Naive thymus-derived CD4-positive, alpha-beta T cell (primary cell): ENCODE measurements around the gene ALDH1A2. TPM values are rescaled to one million over a fixed set of nuclear protein-coding genes. Genes with fewer than 3 reads are reported as not detected.

Source experiments
- ATAC-seq: fragments of 150-1000 bp; cut with Tn5 transposase; 2 replicates; pipeline ENCODE4 v1.10.0; 2021; ENCODE audit warnings: mild to moderate bottlenecking, moderate library complexity
- CTCF ChIA-PET: fragments of 350-600 bp; sonication (Branson Sonifier 250); formaldehyde crosslinking; loops from one replicate; lab custom pipeline; 2021; ENCODE audit warnings: antibody characterized with exemption; lab: Charles Lee
- POLR2A ChIA-PET: fragments of 350-600 bp; sonication (Branson Sonifier 250); formaldehyde crosslinking; loops from one replicate; lab custom pipeline; 2021; ENCODE audit warnings: antibody characterized with exemption, inconsistent platforms; lab: Charles Lee
- DNase-seq, 9 donors: peaks; one replicate each; pipeline versions ENCODE4 v3.0.0 to v3.0.0-alpha.2; 2020 to 2022; ENCODE audit warnings: mixed read lengths in 1 of 9
- H3K27ac ChIP-seq: one replicate; pipeline ENCODE4 v1.7.0; 2013; ENCODE audit warnings: mild to moderate bottlenecking, low read depth, low read length, moderate library complexity
- H3K27me3 ChIP-seq, 2 donors: one replicate each; pipeline ENCODE4 v1.7.0; 2013; ENCODE audit warnings: low read length in 2 of 2, mild to moderate bottlenecking in 2 of 2, moderate library complexity in 2 of 2; ENCODE audit not compliant: control insufficient read depth in 2 of 2, insufficient read depth in 2 of 2
- H3K36me3 ChIP-seq, 3 experiments: 1 replicate in 2 of 3; 2 replicates in 1 of 3; pipeline ENCODE4 v1.7.0; 2013; ENCODE audit warnings: low read length in 3 of 3, mild to moderate bottlenecking in 3 of 3, moderate library complexity in 1 of 3; ENCODE audit not compliant: insufficient read depth in 3 of 3, control insufficient read depth in 2 of 3
- H3K4me1 ChIP-seq, 2 donors: one replicate each; pipeline ENCODE4 v1.7.0; 2013; ENCODE audit warnings: low read length in 2 of 2, mild to moderate bottlenecking in 2 of 2, moderate library complexity in 1 of 2; ENCODE audit not compliant: control insufficient read depth in 2 of 2, insufficient read depth in 2 of 2
- H3K4me3 ChIP-seq: 2 replicates; pipeline ENCODE4 v1.7.0; 2013; ENCODE audit warnings: mild to moderate bottlenecking, low read length
- H3K9me3 ChIP-seq, 3 experiments: 1 replicate in 2 of 3; 2 replicates in 1 of 3; pipeline ENCODE4 v1.7.0; 2013; ENCODE audit warnings: low read length in 3 of 3; ENCODE audit not compliant: control insufficient read depth in 2 of 3
- H3K27ac Mint-ChIP-seq, 9 donors: one replicate each; pipeline ENCODE4 v1.8.0; 2020 to 2022; ENCODE audit warnings: mixed read lengths in 9 of 9, mild to moderate bottlenecking in 8 of 9, moderate library complexity in 5 of 9, inconsistent platforms in 2 of 9
- H3K27me3 Mint-ChIP-seq, 5 donors: one replicate each; pipeline ENCODE4 v1.8.0; 2021 to 2022; ENCODE audit warnings: mixed read lengths in 5 of 5, mild to moderate bottlenecking in 1 of 5
- H3K36me3 Mint-ChIP-seq, 5 donors: one replicate each; pipeline ENCODE4 v1.8.0; 2020 to 2022; ENCODE audit warnings: mixed read lengths in 5 of 5, mild to moderate bottlenecking in 3 of 5, inconsistent platforms in 1 of 5
- H3K4me1 Mint-ChIP-seq, 7 donors: one replicate each; pipeline ENCODE4 v1.8.0; 2020 to 2022; ENCODE audit warnings: mixed read lengths in 7 of 7, mild to moderate bottlenecking in 3 of 7, inconsistent platforms in 1 of 7
- H3K4me3 Mint-ChIP-seq, 10 donors: one replicate each; pipeline ENCODE4 v1.8.0; 2020 to 2022; ENCODE audit warnings: mild to moderate bottlenecking in 10 of 10, mixed read lengths in 10 of 10, moderate library complexity in 6 of 10, inconsistent platforms in 2 of 10
- H3K9me3 Mint-ChIP-seq, 11 donors: one replicate each; pipeline ENCODE4 v1.8.0; 2020 to 2022; ENCODE audit warnings: mixed read lengths in 11 of 11, mild to moderate bottlenecking in 4 of 11, inconsistent platforms in 1 of 11, moderate library complexity in 1 of 11
- intact Hi-C, 2 donors: fragments of 100-400 bp; cut with micrococcal nuclease; formaldehyde crosslinking; loops; one replicate each; pipeline ENCODE4 v1.15.1; 2023
- polyA plus RNA-seq, 2 donors: library from polyadenylated mRNA; unstranded; fragments of 300-500 nt; fragmentation: Illumina TruSeq; gene quantifications; one replicate each; pipeline ENCODE4 v1.2.3, GENCODE V29; 2021
- total RNA-seq, 6 experiments: library from RNA in 5 of 6; stranded (reverse) in 5 of 6; gene quantifications; 1 replicate in 5 of 6; 2 replicates in 1 of 6; pipeline ENCODE4 v1.2.3 and lab custom pipeline; 2021 to 2026

ALDH1A2 gene
- total and polyA plus RNA-seq, 7 experiments from 2014 or later, result 1.7 TPM; not detected in 6

DNA sequence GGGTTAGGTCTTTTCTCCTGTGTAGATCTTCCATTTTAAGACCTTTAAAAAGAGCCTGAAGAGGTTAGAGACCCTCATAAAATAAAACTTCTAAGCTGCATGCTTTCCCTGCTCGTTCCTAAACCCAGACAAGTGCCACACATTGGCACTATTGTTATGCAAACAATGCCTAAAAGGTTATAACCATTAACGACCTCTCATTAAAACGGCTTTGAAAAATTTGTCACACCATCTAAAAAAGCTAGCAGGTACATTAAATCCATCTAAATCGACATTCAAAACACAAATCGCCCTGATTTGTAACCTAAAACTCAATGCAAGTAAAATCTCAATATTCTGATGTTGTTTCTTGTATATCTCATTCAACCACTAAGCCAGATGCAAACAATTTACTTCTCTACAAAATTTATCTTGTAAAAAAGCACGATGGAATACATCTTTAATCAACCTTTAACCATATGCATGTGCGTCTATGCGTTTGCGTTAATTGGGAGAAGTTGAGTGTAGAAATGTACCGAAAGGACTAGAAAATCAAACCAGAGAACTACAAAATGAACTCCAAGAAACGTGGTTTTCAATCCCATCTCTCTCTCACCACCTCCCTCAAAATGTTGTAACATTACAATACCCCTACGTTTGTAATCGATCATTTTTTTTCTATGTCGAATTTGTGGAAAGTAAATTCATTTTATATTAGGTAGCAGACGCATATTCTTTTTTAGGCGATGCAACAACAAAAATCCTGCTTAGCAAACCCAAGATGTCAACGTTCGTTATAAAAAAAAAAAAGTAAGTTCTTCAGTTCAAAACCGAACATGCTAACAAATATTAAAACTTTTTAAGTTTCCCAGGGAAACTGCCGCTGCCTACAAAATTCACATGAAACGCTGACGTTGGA, 1.2 kb downstream of the ALDH1A2 start:
- H3K4me3 Mint-ChIP-seq, result peak overlapping the region in 5 of 10 donors; percentile 32 to 76 (median 51)
- H3K27me3 ChIP-seq, result peaks cover 10 to 20% of the 10 kb centered on the region in 2 donors

DNA sequence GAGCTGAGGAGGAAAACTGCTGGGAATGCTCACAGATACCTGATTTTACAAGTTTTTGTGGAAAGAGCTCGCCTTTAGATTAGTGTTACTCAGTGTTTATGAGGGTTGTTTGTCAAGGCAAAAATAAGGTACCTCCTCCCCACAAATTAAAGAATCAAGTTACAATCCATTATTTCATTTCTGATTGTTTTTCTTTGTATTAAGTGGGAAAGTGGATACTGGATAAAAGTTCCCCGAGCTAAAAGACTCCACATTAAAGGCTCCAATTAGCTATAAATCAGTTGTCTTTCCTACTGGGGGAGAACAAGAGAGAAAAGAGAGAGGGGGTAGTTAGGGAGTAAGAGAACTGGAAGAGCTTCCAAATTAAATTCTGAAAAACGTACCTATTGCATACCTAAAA, 1.9 kb downstream of the ALDH1A2 start:
- Mint-ChIP-seq H3K27me3 (peaks cover 49 to 78% (median 70%) of the 10 kb centered on the region in 5 donors), H3K4me1 (peaks cover 5 to 16% (median 12%) of the 10 kb centered on the region in 7 donors), H3K36me3 (no peaks in the 10 kb centered on the region), H3K4me3 (peak overlapping the region in 1 of 10 donors; percentile 7), H3K27ac (no peak overlapping the region), H3K9me3 (peaks cover 0 to 13% (median 6%) of the 10 kb centered on the region in 11 donors)
- intact Hi-C loops, result no loop called here
- no peaks in the 10 kb centered on the region for H3K9me3 ChIP-seq
- DNase-seq (no peak), ATAC-seq (no peak)
- H3K27ac ChIP-seq, result no peak overlapping the region
- ChIA-PET POLR2A (no interaction called here), CTCF (no interaction called here)
- no peaks in the 10 kb centered on the region for H3K36me3 ChIP-seq
- H3K4me3 ChIP-seq, result no peak overlapping the region
- no peaks in the 10 kb centered on the region for H3K4me1 ChIP-seq
- peaks cover 10 to 20% of the 10 kb centered on the region in 2 donors for H3K27me3 ChIP-seq

More for the DNA sequence above, 1.2 kb downstream of the ALDH1A2 start:
- Histone ChIP-seq H3K4me3 (no peak overlapping the region), H3K27ac (no peak overlapping the region), H3K4me1 (no peaks in the 10 kb centered on the region), H3K9me3 (no peaks in the 10 kb centered on the region), H3K36me3 (no peaks in the 10 kb centered on the region)
- Mint-ChIP-seq H3K4me1 (peaks cover 5 to 16% (median 12%) of the 10 kb centered on the region in 7 donors), H3K9me3 (peaks cover 0 to 13% (median 6%) of the 10 kb centered on the region in 11 donors), H3K36me3 (no peaks in the 10 kb centered on the region), H3K27me3 (peaks cover 49 to 81% (median 70%) of the 10 kb centered on the region in 5 donors), H3K27ac (no peak overlapping the region)
- intact Hi-C loops, result no loop called here
- ChIA-PET POLR2A (no interaction called here), CTCF (no interaction called here)
- DNase-seq (no peak), ATAC-seq (no peak)

DNA sequence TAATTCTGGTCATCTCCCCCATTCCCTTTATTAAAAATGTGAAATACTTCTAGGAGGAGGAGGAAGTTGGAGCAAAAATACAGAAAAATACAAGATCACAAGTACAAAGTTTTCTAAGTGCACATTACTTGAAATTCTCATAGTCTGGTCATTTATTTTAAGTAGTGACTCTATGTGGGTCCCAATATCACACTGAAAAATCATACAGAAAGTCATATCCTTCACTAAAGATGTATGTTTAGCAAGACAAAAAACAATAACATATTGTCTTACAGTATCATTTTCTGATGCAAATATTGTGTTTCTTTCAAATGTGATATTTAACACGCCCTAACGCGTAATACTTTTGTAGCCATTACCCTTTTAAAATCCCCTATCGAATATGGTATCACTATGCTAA, 2.5 kb downstream of the ALDH1A2 start:
- no peak overlapping the region for H3K4me3 Mint-ChIP-seq
- no peaks in the 10 kb centered on the region for H3K36me3 ChIP-seq
- peaks cover 10 to 20% of the 10 kb centered on the region in 2 donors for H3K27me3 ChIP-seq
- intact Hi-C loops, result no loop called here
- no peak overlapping the region for H3K27ac ChIP-seq
- no peak overlapping the region for H3K4me3 ChIP-seq
- no peaks in the 10 kb centered on the region for H3K4me1 ChIP-seq
- no peak overlapping the region for H3K27ac Mint-ChIP-seq
- ChIA-PET CTCF (no interaction called here), POLR2A (no interaction called here)
- H3K9me3 ChIP-seq, result no peaks in the 10 kb centered on the region
- H3K4me1 Mint-ChIP-seq, result peaks cover 5 to 16% (median 12%) of the 10 kb centered on the region in 7 donors
- DNase-seq (no peak), ATAC-seq (no peak)
- peaks cover 50 to 78% (median 69%) of the 10 kb centered on the region in 5 donors for H3K27me3 Mint-ChIP-seq
- peaks cover 0 to 13% (median 6%) of the 10 kb centered on the region in 11 donors for H3K9me3 Mint-ChIP-seq
- no peaks in the 10 kb centered on the region for H3K36me3 Mint-ChIP-seq

DNA sequence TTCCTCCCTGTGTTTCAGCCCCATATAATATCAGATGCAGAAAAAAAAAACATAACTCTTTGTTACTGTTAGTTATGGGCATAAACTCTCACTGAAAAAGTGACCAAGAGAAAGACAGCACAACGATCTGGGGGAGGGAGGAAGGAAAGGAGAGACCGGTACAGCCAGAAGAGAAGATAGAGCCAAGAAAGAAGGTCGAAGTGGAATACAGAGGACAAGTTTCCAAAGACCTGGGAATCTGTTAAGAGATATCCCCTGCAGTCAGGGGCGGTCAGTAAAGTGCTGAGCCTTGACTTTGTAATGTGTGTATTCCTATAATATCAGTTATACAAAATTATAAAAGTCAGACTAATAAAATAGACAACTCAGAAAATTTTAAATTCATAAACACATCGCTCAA, 3.3 kb downstream of the ALDH1A2 start:
- H3K36me3 ChIP-seq, result no peaks in the 10 kb centered on the region
- no peaks in the 10 kb centered on the region for H3K36me3 Mint-ChIP-seq
- H3K9me3 Mint-ChIP-seq, result peaks cover 0 to 13% (median 6%) of the 10 kb centered on the region in 11 donors
- no peaks in the 10 kb centered on the region for H3K4me1 ChIP-seq
- POLR2A ChIA-PET, result no interaction called here
- H3K27ac ChIP-seq, result no peak overlapping the region
- no peak for DNase-seq
- no peaks in the 10 kb centered on the region for H3K9me3 ChIP-seq
- H3K4me1 Mint-ChIP-seq, result peaks cover 5 to 16% (median 12%) of the 10 kb centered on the region in 7 donors
- H3K27me3 ChIP-seq, result peaks cover 10 to 19% of the 10 kb centered on the region in 2 donors
- no peak overlapping the region for H3K27ac Mint-ChIP-seq
- H3K4me3 ChIP-seq, result no peak overlapping the region
- H3K27me3 Mint-ChIP-seq, result peaks cover 57 to 77% (median 68%) of the 10 kb centered on the region in 5 donors
- intact Hi-C loops, result no loop called here
- no peak overlapping the region for H3K4me3 Mint-ChIP-seq
- CTCF ChIA-PET, result no interaction called here
- ATAC-seq, result no peak

DNA sequence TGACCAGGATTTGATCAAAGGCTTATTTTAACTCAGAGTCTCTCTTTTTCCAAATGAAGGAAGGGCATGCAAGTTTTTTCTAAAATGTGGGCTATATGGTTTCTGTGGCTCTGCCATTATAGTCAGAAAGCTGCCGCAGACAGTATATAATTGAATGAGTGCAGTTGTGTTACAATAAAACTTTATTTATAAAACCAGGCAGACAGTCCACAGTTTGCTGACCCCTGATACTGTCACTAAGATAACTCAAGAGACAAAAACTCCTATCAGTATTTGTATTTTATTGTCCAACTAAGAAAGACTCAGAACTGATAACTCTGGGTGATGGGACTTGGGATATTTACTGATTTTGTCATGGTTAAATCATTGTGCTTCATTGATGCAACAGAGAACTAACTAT, 4.9 kb downstream of the ALDH1A2 start:
- POLR2A ChIA-PET, result no interaction called here

DNA sequence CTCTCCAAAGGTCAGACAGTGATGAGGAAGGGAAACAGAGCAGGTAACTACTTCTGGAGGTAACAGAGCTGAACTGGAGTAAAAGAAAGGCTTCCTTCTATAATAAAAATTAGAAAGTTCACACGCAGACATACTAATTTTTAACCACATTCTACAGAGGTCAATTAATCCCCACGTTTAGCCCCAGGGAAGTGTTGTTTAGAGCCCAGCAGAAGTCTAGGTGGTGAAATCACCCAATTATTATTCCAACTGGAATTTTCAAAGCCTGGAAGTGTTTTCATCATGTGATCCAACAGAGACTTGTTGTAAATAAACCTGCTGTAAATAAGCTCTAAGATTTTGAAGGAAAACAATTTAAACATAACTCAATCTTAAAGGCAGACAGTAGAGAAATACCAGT, 6.8 kb downstream of the ALDH1A2 start:
- H3K4me1 Mint-ChIP-seq, result no peaks in the 10 kb centered on the region
- CTCF ChIA-PET, result interaction anchor here (0.7 kb wide), 1 partner anchor 25 kb away, joined by 5 read pairs; no protein-coding TSS in a partner anchor
- POLR2A ChIA-PET, result no interaction called here

More for the DNA sequence above, 4.9 kb downstream of the ALDH1A2 start:
- ATAC-seq (no peak), DNase-seq (no peak)
- intact Hi-C loops, result no loop called here
- CTCF ChIA-PET, result no interaction called here
- peaks cover 0 to 9% (median 5%) of the 10 kb centered on the region in 7 donors for H3K4me1 Mint-ChIP-seq
- H3K4me3 ChIP-seq, result no peak overlapping the region
- no peaks in the 10 kb centered on the region for H3K9me3 ChIP-seq
- H3K27me3 ChIP-seq, result peaks cover 4 to 18% of the 10 kb centered on the region in 2 donors
- H3K27ac ChIP-seq, result no peak overlapping the region
- H3K9me3 Mint-ChIP-seq, result peaks cover 0 to 13% (median 6%) of the 10 kb centered on the region in 11 donors
- no peak overlapping the region for H3K27ac Mint-ChIP-seq
- no peaks in the 10 kb centered on the region for H3K4me1 ChIP-seq
- H3K4me3 Mint-ChIP-seq, result no peak overlapping the region
- H3K36me3 ChIP-seq, result no peaks in the 10 kb centered on the region
- peaks cover 62 to 84% (median 74%) of the 10 kb centered on the region in 5 donors for H3K27me3 Mint-ChIP-seq
- no peaks in the 10 kb centered on the region for H3K36me3 Mint-ChIP-seq

More for the DNA sequence above, 6.8 kb downstream of the ALDH1A2 start:
- H3K27me3 Mint-ChIP-seq, result peaks cover 65 to 80% (median 76%) of the 10 kb centered on the region in 5 donors
- H3K36me3 ChIP-seq, result no peaks in the 10 kb centered on the region
- intact Hi-C loops, result no loop called here
- no peak for DNase-seq
- peaks cover 0 to 11% of the 10 kb centered on the region in 2 donors for H3K27me3 ChIP-seq
- no peaks in the 10 kb centered on the region for H3K4me1 ChIP-seq
- H3K36me3 Mint-ChIP-seq, result no peaks in the 10 kb centered on the region
- no peak overlapping the region for H3K27ac ChIP-seq
- no peaks in the 10 kb centered on the region for H3K9me3 ChIP-seq
- H3K4me3 Mint-ChIP-seq, result no peak overlapping the region
- H3K4me3 ChIP-seq, result no peak overlapping the region
- no peak overlapping the region for H3K27ac Mint-ChIP-seq
- peaks cover 0 to 5% (median 0%) of the 10 kb centered on the region in 11 donors for H3K9me3 Mint-ChIP-seq
- ATAC-seq, result no peak
